SK-N-MC (cell line): ENCODE data around the gene CD2AP.

Experiments
- DNase-seq: peaks from one replicate; pipeline ENCODE4 v3.0.0-alpha.2; 2011; ENCODE audit warnings: low read depth, low spot score
- H3K27ac ChIP-seq: fragments of 200-600 bp; sonication (generic); 2 replicates; pipeline ENCODE4 v1.5.1; 2016; ENCODE audit warnings: mixed run types
- H3K36me3 ChIP-seq: fragments of 200-600 bp; sonication (generic); 2 replicates; pipeline ENCODE4 v1.6.1; 2017; ENCODE audit warnings: antibody characterized with exemption, low read length, mixed read lengths; ENCODE audit not compliant: insufficient read depth
- H3K4me3 ChIP-seq: fragments of 200-600 bp; sonication (generic); 2 replicates; pipeline ENCODE4 v1.5.1; 2016
- H3K9ac ChIP-seq: fragments of 200-600 bp; sonication (generic); 2 replicates; pipeline ENCODE4 v1.8.0; 2017; ENCODE audit warnings: mixed run types, mixed read lengths; ENCODE audit not compliant: insufficient read length
- H3K9me3 ChIP-seq: fragments of 200-600 bp; sonication (generic); 2 replicates; pipeline ENCODE4 v1.6.1; 2017; ENCODE audit warnings: low read depth, mild to moderate bottlenecking, antibody characterized with exemption, low read length, moderate library complexity, mixed read lengths
- EZH2 ChIP-seq: fragments of 200-600 bp; sonication (generic); IDR thresholded peaks from one replicate; pipeline ENCODE4 v1.6.1; 2017; ENCODE audit warnings: antibody characterized with exemption
- FOXP2 ChIP-seq: optimal IDR thresholded peaks from 2 replicates; pipeline ENCODE3; 2011; ENCODE audit warnings: mild to moderate bottlenecking, moderate library complexity; ENCODE audit not compliant: insufficient read depth; ENCODE audit errors: extremely low read length, control extremely low read depth
- POLR2AphosphoS5 ChIP-seq: IDR thresholded peaks from 2 replicates; pipeline ENCODE4 v1.6.1; 2012; ENCODE audit warnings: mild to moderate bottlenecking, low read depth, low read length, borderline replicate concordance

The CD2AP gene

DNA sequence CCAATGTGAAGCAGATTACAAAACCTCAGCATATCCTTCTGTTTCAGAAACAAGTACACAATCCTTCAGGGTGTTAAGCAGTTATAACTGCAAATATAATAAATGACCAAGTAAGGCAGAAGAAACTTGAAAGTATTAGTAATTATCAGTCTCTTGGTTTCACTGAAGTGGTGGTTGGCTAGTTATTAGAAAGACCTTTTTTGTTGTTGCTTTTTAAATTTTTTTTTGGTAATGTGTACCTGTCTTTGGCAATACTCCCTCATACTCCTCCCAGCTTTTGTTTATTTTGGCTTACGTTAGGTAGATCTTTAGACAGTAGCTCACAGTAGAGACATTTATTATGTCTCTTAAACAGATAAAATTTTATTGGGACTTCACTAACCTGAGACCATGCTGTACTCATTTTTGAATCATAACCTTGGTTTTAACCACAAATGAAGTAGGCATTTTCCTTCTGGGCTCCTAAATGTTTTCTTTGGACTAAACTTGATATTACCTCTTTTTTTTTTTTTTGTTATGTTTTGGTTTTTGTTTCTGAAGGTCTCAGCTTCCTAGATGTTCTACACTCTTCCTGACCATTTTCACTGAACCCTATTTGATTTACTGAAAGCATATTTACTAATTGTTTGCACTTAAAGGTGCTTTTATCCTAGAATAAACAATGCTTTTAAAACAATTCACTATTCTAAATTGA, 6.4 kb downstream of the CD2AP start:
- Histone ChIP-seq H3K27ac (no peak overlapping the region), H3K4me3 (no peak overlapping the region), H3K36me3 (no peaks in the 10 kb centered on the region), H3K9ac (no peak overlapping the region), H3K9me3 (no peaks in the 10 kb centered on the region)
- TF ChIP-seq FOXP2 (no peak), EZH2 (no peak), POLR2AphosphoS5 (no peak)
- no peak for DNase-seq

DNA sequence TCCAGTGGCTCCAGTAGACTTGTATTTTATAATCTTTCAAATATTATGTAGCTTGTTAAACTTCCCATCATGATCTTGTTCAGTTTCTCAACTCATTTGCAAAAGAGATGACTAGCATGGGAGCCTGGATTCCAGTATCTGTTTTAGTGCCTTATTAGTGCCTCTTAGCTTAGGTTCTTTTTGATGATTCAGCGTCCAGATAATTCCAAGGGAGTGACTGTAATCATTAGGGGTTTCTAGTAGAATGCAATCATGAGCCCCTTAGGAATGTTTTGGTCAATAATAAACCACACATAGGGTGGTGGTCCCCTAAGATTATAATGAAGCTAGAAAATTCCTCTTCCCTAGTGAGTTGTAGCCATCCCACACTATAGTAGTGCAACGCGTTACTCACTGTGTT, 7.0 kb downstream of the CD2AP start:
- no peak overlapping the region for H3K9ac ChIP-seq
- no peak overlapping the region for H3K4me3 ChIP-seq
- no peaks in the 10 kb centered on the region for H3K36me3 ChIP-seq
- no peak for DNase-seq
- H3K27ac ChIP-seq = no peak overlapping the region
- TF ChIP-seq POLR2AphosphoS5 (no peak), EZH2 (no peak), FOXP2 (no peak)
- no peaks in the 10 kb centered on the region for H3K9me3 ChIP-seq

DNA sequence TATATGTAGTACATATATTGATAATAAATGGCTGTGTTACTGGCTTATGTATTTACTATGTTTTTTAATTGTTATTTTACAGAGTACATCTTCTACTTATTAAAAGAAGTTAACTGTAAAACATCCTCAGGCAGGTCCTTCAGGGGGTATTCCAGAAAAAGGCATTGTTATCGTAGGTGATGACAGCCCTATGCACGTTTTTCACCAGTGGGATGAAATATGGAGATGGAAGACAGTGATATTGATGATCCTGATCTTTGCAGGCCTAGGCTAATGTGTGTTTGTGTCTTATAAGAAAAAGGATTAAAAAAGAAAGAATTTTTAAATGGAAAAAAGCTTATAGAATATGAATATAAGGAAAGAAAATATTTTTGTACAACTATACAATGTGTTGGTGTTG, 7.5 kb downstream of the CD2AP start:
- no peak for DNase-seq
- no peak for TF ChIP-seq EZH2
- no peak for TF ChIP-seq FOXP2
- TF ChIP-seq POLR2AphosphoS5 = no peak
- Histone ChIP-seq H3K36me3 (no peaks in the 10 kb centered on the region), H3K9ac (no peak overlapping the region), H3K4me3 (no peak overlapping the region), H3K27ac (no peak overlapping the region), H3K9me3 (no peaks in the 10 kb centered on the region)

DNA sequence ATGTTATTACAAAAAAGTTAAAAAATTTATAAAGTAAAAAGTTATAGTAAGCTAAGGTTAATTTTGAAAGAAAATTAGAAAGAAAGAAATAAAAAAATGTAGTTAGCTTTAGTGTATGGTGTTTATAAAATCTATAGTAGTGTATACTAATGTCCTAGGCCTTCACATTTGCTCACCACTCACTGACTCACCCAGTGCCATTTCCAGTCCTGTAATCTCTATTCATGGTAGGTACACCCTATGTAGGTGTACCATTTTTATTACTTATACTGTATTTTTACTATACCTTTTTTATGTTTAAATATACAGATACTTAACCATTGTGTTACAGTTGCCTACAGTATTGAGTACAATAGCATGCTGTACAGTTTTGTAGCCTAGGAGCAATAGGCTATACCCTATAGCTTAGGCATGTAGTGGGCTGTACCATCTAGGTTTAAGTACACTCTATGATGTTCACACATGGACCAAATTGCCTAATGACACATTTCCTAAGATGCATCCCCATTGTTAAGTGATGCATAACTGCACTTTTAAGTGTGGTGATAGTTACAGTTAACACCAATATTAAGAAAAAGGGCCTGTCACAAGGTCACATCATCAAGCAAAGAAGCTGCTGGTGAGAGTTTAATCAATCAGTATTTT, 8.0 kb downstream of the CD2AP start:
- Histone ChIP-seq H3K36me3 (no peaks in the 10 kb centered on the region), H3K4me3 (no peak overlapping the region), H3K27ac (no peak overlapping the region), H3K9ac (no peak overlapping the region), H3K9me3 (no peaks in the 10 kb centered on the region)
- DNase-seq = no peak
- TF ChIP-seq FOXP2 (no peak), EZH2 (no peak), POLR2AphosphoS5 (no peak)

DNA sequence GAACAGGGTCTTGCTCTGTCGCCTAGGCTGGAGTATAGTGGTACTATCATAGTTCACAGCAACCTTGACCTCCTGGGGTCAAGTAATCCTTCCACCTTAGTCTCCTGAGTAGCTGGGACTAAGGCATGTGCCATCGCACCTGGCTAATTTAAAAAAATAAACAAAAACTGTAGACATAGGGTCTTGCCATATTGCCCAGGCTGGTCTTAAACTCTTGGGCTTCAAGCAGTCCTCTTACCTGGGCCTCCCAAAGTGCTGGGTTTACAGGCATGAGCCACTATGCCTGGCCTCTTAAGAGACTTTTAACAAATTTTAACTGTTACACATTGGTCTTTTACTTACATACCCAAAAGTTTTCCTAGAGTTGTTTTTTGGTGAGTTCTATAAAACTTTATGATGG, 12.4 kb downstream of the CD2AP start:
- Histone ChIP-seq H3K9ac (no peak overlapping the region), H3K36me3 (no peaks in the 10 kb centered on the region), H3K9me3 (no peaks in the 10 kb centered on the region), H3K4me3 (no peak overlapping the region), H3K27ac (no peak overlapping the region)
- TF ChIP-seq POLR2AphosphoS5 (no peak), EZH2 (no peak), FOXP2 (no peak)
- no peak for DNase-seq

DNA sequence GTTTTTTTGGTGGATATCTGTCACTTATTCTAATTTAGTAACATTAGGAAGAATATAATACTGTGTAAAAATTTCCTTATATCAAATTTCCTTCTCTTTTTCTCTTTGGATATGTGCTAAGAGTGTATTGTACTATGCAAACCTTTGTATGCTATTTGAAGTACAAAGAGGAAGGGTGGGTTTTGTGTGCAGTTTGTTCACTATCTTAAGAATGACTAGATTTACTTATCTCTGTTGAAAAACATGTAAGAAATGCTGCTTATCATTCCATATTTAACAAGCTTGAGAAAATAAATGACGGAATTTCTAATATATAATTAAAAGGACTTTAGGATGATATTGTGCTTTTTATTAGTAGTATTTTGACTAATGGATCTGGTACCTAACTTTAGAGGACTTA, 13.1 kb downstream of the CD2AP start:
- Histone ChIP-seq H3K27ac (no peak overlapping the region), H3K9me3 (no peaks in the 10 kb centered on the region), H3K4me3 (no peak overlapping the region), H3K9ac (no peak overlapping the region), H3K36me3 (no peaks in the 10 kb centered on the region)
- DNase-seq = no peak
- TF ChIP-seq POLR2AphosphoS5 = no peak
- no peak for TF ChIP-seq EZH2
- no peak for TF ChIP-seq FOXP2

DNA sequence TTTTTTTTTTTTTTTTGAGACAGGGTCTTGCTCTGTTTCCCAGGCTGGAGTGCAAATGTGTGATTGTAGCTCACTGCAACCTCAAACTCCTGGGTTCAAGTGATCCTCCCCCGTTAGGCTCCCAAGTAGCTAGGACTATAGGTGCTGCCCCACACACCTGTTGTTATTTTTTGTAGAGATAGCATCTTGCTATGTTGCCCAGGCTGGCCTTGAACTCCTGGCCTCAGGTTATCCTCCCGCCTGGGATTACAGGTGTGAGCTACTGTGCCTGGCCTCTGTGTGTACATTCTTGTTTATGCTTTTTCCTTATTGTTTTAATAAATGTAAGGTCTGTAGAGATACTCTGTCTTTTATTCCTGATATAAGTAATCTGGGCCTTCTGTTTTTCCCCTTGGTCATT, 14.8 kb downstream of the CD2AP start:
- H3K4me3 ChIP-seq = no peak overlapping the region

DNA sequence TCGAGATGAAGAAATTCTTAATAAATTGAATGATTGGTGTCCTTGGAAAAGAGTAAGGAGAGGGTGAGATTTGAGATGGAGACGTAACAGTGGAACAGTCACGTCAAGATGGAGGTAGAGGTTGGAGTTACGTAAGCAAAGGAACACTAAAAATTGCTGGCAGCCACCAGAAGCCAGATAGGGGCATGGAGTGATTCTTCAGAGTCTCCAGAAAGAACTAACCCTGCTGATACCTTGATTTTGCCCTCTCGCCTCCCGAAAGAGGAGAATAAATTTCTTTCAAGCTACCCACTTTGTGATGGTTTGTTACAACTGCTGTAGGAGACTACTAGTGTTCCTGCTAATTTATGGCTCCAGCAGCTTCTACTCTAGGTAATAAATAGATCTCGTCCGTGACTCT, 17.6 kb downstream of the CD2AP start:
- Histone ChIP-seq H3K9ac (no peak overlapping the region), H3K27ac (no peak overlapping the region), H3K9me3 (no peaks in the 10 kb centered on the region), H3K4me3 (no peak overlapping the region), H3K36me3 (no peaks in the 10 kb centered on the region)
- no peak for TF ChIP-seq FOXP2
- DNase-seq = no peak

More for the DNA sequence above, 14.8 kb downstream of the CD2AP start:
- Histone ChIP-seq H3K9ac (no peak overlapping the region), H3K9me3 (no peaks in the 10 kb centered on the region), H3K36me3 (no peaks in the 10 kb centered on the region), H3K27ac (no peak overlapping the region)
- TF ChIP-seq POLR2AphosphoS5 (no peak), EZH2 (no peak), FOXP2 (no peak)
- no peak for DNase-seq

DNA sequence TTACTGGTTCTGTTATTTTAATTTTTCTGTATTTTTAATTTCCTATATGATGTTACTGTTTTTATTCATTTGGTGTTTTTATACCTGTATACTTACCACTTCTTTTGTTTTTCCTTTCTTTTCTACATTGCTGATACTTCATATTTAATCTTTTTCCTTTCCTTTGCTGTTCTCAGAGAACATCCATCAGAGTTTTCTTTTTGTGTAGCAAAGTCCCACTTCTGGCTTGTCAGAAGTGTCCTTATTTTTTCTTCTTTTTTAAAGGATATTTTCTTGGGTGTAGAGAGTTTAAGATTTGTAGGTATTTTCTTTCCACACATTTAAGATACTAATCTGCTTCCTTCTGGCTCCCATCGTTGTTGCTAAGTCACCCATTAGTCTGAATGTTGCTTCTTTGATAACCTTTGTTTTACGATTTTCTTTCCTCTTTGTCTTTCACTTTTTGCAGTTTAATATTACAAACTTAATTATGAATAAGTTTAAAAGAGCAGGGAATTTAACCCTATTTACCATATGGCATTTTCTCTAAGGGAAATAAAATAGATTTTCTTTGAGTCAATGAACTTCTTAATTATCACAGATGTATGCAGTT, 18.5 kb downstream of the CD2AP start:
- no peak for DNase-seq
- Histone ChIP-seq H3K9me3 (no peaks in the 10 kb centered on the region), H3K4me3 (no peak overlapping the region), H3K36me3 (no peaks in the 10 kb centered on the region), H3K9ac (no peak overlapping the region), H3K27ac (no peak overlapping the region)
- no peak for TF ChIP-seq EZH2
